Measurements from ENCODE around the gene FILIP1L.

DNA sequence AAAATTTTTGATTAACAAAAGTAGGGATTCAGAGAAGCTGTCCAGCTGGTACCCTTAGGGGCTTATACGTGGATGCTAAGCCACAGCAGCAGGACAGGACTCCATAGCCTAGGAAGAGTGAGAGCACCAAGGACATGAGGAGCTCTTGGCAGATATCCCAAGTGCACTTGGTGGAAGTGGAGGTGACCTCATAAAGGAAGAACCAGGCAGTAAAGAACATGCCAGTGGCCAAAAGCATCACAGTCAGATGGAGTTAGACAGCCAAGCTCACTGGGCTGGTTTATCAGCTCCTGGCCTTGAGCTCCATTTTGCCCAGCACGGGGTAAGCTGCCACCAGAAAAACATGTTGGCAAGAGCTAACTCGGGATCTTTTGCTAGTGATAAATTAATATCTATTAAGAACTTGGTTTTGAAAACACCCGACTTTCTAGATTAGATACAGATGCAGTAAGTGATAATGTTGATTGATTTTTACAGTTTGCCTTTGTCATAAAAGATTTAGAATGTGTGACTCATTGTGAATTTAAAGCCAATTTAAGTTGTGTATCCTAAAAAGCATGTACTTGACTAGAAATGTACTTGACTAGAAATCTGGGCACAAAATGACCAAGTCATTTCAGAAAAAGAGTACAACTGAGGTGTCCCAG, 188.6 kb downstream of the FILIP1L start:
- TF ChIP-seq, protein P1, sequence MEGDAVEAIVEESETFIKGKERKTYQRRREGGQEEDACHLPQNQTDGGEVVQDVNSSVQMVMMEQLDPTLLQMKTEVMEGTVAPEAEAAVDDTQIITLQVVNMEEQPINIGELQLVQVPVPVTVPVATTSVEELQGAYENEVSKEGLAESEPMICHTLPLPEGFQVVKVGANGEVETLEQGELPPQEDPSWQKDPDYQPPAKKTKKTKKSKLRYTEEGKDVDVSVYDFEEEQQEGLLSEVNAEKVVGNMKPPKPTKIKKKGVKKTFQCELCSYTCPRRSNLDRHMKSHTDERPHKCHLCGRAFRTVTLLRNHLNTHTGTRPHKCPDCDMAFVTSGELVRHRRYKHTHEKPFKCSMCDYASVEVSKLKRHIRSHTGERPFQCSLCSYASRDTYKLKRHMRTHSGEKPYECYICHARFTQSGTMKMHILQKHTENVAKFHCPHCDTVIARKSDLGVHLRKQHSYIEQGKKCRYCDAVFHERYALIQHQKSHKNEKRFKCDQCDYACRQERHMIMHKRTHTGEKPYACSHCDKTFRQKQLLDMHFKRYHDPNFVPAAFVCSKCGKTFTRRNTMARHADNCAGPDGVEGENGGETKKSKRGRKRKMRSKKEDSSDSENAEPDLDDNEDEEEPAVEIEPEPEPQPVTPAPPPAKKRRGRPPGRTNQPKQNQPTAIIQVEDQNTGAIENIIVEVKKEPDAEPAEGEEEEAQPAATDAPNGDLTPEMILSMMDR (IDR thresholded peaks at IDR 0.05; ENCODE audit: borderline replicate concordance, extremely low read depth, low read length, poor library complexity, severe bottlenecking): no peak
- TF ChIP-seq EZH2 (IDR thresholded peaks at IDR 0.05; ENCODE audit: borderline replicate concordance, low read depth, low read length, severe bottlenecking): no peak
